PC-3 (cell line): ENCODE results near the gene LRAT. TPM values are rescaled to one million over a fixed set of nuclear protein-coding genes. Genes with fewer than 3 reads are reported as not detected.

Source experiments
- ATAC-seq: fragments of 200-7000 bp; cut with Tn5 transposase; 2 replicates; pipeline ENCODE4 v1.9.1; 2020; ENCODE audit warnings: mild to moderate bottlenecking, moderate library complexity
- Bru-seq: library from RNA; stranded (reverse); fragments of 400-500 nt; gene quantifications from one replicate; lab custom pipeline; 2021; lab: Mats Ljungman, UMichigan
- BruChase-seq, 2 experiments: library from RNA; stranded (reverse); fragments of 400-500 nt; gene quantifications; one replicate each; lab custom pipeline; 2021; lab: Mats Ljungman, UMichigan
- BruUV-seq: library from RNA; stranded (reverse); fragments of 400-500 nt; replicated peaks from 2 replicates; lab custom pipeline; 2021; lab: Mats Ljungman, UMichigan
- CTCF ChIA-PET: fragments of 300-600 bp; sonication (Branson Sonifier 250); formaldehyde crosslinking; loops from one replicate; lab custom pipeline; 2022; ENCODE audit warnings: antibody characterized with exemption; lab: Charles Lee
- POLR2A ChIA-PET: fragments of 300-600 bp; sonication (Branson Sonifier 250); formaldehyde crosslinking; loops from one replicate; lab custom pipeline; 2022; ENCODE audit warnings: antibody characterized with exemption; ENCODE audit not compliant: unreplicated experiment; lab: Charles Lee
- DNase-seq: peaks from one replicate; pipeline ENCODE4 v3.0.0-alpha.2; 2015
- H2AFZ ChIP-seq: fragments of 300-600 bp; sonication (generic); 2 replicates; pipeline ENCODE4 v1.6.0; 2016; ENCODE audit warnings: antibody characterized with exemption, low read length
- H3F3A ChIP-seq: fragments of 300-600 bp; sonication (generic); one replicate; pipeline ENCODE4 v1.6.0; 2017; ENCODE audit warnings: antibody characterized with exemption, low read length, control low read depth, mild to moderate bottlenecking; ENCODE audit not compliant: unreplicated experiment
- H3K27ac ChIP-seq: fragments of 300-600 bp; sonication (generic); 2 replicates; pipeline ENCODE4 v1.5.1; 2016; ENCODE audit warnings: mild to moderate bottlenecking, low read length
- H3K27me3 ChIP-seq: fragments of 300-600 bp; sonication (generic); 2 replicates; pipeline ENCODE4 v1.6.1; 2016; ENCODE audit warnings: low read length, mixed read lengths
- H3K36me3 ChIP-seq: fragments of 300-600 bp; sonication (generic); 2 replicates; pipeline ENCODE4 v1.6.1; 2016; ENCODE audit warnings: low read depth, mixed run types, low read length, mixed read lengths
- H3K4me1 ChIP-seq: fragments of 300-600 bp; sonication (generic); 2 replicates; pipeline ENCODE4 v1.5.1; 2016; ENCODE audit warnings: low read length; ENCODE audit not compliant: insufficient read depth
- H3K4me2 ChIP-seq: fragments of 300-600 bp; sonication (generic); 2 replicates; pipeline ENCODE4 v1.6.0; 2016; ENCODE audit warnings: low read length
- H3K4me3 ChIP-seq: fragments of 300-600 bp; sonication (generic); 2 replicates; pipeline ENCODE4 v1.5.1; 2016; ENCODE audit warnings: mild to moderate bottlenecking, low read length, mixed read lengths
- H3K79me2 ChIP-seq: fragments of 300-600 bp; sonication (generic); 2 replicates; pipeline ENCODE4 v1.6.1; 2017; ENCODE audit warnings: low read length, mixed read lengths
- H3K9ac ChIP-seq: fragments of 300-600 bp; sonication (generic); 2 replicates; pipeline ENCODE4 v1.6.0; 2016; ENCODE audit warnings: mild to moderate bottlenecking, low read length
- H3K9me2 ChIP-seq: fragments of 300-600 bp; sonication (generic); replicated peaks from 2 replicates; pipeline ENCODE4 v1.6.1; 2016; ENCODE audit warnings: mixed run types, low read length, mixed read lengths
- H3K9me3 ChIP-seq: fragments of 300-600 bp; sonication (generic); 2 replicates; pipeline ENCODE4 v1.6.1; 2016; ENCODE audit warnings: low read length, mixed read lengths
- H4K20me1 ChIP-seq: fragments of 300-600 bp; sonication (generic); 2 replicates; pipeline ENCODE4 v1.6.1; 2016; ENCODE audit warnings: low read length, mixed read lengths
- CTCF ChIP-seq: fragments of 300-600 bp; sonication (generic); conservative IDR thresholded peaks from 2 replicates; pipeline ENCODE4 v1.5.1; 2017; ENCODE audit warnings: antibody characterized with exemption, low read depth, mild to moderate bottlenecking, low read length
- EZH2 ChIP-seq: fragments of 300-600 bp; sonication (generic); IDR thresholded peaks from one replicate; pipeline ENCODE4 v1.6.1; 2017; ENCODE audit warnings: antibody characterized with exemption, mild to moderate bottlenecking, low read length; ENCODE audit not compliant: unreplicated experiment
- EZH2phosphoT487 ChIP-seq: fragments of 300-600 bp; sonication (generic); IDR thresholded peaks from 2 replicates; pipeline ENCODE4 v1.6.1; 2018; ENCODE audit warnings: mild to moderate bottlenecking, antibody characterized with exemption, low read length, borderline replicate concordance
- intact Hi-C: fragments of 100-400 bp; cut with micrococcal nuclease; formaldehyde crosslinking; loops from 2 replicates; pipeline ENCODE4 v1.9.0; 2023
- long read RNA-seq: library from polyadenylated mRNA; unstranded; transcript quantifications from one replicate; pipeline ENCODE4 v2.0.0, GENCODE V29; 2021; ENCODE audit not compliant: unreplicated experiment
- total RNA-seq: library from RNA; depleted of rRNA; stranded (reverse); fragments of >200 nt; gene quantifications from 2 replicates; pipeline ENCODE4 v1.2.3, GENCODE V29; 2014; rRNA removed

Gene LRAT
- 0.55 and 0.92 TPM in 2 replicates for total RNA-seq
- Bru-seq, nascent RNA = percentile 30 among the genes with signal in this experiment
- percentile 31 among the genes with signal in this experiment for BruChase-seq, experiment 1, labeled RNA remaining after a 6-hour chase
- percentile 25 among the genes with signal in this experiment for BruChase-seq, experiment 2, labeled RNA remaining after a 2-hour chase
- long read RNA-seq, full-length matches to known transcripts = 1 of 1 reads
- long read RNA-seq, partial matches to known transcripts = 0 of 1 reads
- long read RNA-seq, other reads (novel, unspliced or antisense) = 0 of 1 reads

- no TSS peak for BruUV-seq
- H3K9me3 ChIP-seq = no peaks in the 10 kb centered on the region
- H3K4me2 ChIP-seq = peak within 1 kb of the TSS; percentile 94
- H3K4me3 ChIP-seq = peak within 1 kb of the TSS; percentile 80
- no peaks in the 10 kb centered on the region for H3K9me2 ChIP-seq
- peak within 1 kb of the TSS; percentile 99 for H2AFZ ChIP-seq
- TF ChIP-seq CTCF (peak; percentile 25; the same call in 1 of the 2 replicates), EZH2 (no peak)
- ChIA-PET CTCF (interaction anchor here (0.6 kb wide), 2 partner anchors 57 to 101 kb away, joined by 4 to 18 read pairs; no protein-coding TSS in a partner anchor), POLR2A (interaction anchor here (0.5 to 0.9 kb wide), 2 partner anchors 36 to 61 kb away, joined by 3 to 4 read pairs; no protein-coding TSS in a partner anchor)
- H3K27ac ChIP-seq = no peak within 1 kb of the TSS
- no peaks in the 10 kb centered on the region for H4K20me1 ChIP-seq
- peak within 1 kb of the TSS; percentile 32; the same call in 1 of the 2 replicates for H3K9ac ChIP-seq
- peak; percentile 72 for DNase-seq
- no peaks in the 10 kb centered on the region for H3K79me2 ChIP-seq
- peaks cover 7% of the 10 kb centered on the region for H3K4me1 ChIP-seq
- no peaks in the 10 kb centered on the region for H3F3A ChIP-seq
- peak; percentile 93 for ATAC-seq
- intact Hi-C loops = no loop called here
- H3K27me3 ChIP-seq = no peaks in the 10 kb centered on the region
- no peaks in the 10 kb centered on the region for H3K36me3 ChIP-seq
Observed at GRCh38 chr4:154743683-154744340, at the start of gene LRAT. LRAT (plus strand) TSS chr4:154744000; CDS start chr4:154744327, 327 bp downstream.

GRCh38 chr4:154707877-154708276 is 35.9 kb upstream of the LRAT start:
- TF ChIP-seq CTCF (no peak), EZH2 (no peak), EZH2phosphoT487 (no peak)
- Histone ChIP-seq H2AFZ (no peak overlapping the region), H3K9me3 (no peaks in the 10 kb centered on the region), H3F3A (no peaks in the 10 kb centered on the region), H3K4me1 (peaks cover 11% of the 10 kb centered on the region), H3K4me3 (no peak overlapping the region), H3K27me3 (no peaks in the 10 kb centered on the region), H3K9me2 (no peaks in the 10 kb centered on the region), H3K36me3 (no peaks in the 10 kb centered on the region), H3K27ac (peak overlapping the region; percentile 76), H3K79me2 (no peaks in the 10 kb centered on the region), H4K20me1 (no peaks in the 10 kb centered on the region), H3K4me2 (no peak overlapping the region), H3K9ac (no peak overlapping the region)
- no TSS peak for BruUV-seq
- POLR2A ChIA-PET = interaction anchor here (1.2 kb wide), 1 partner anchor 36 kb away, joined by 3 read pairs; the partner anchor contains the start of gene LRAT
- peak; percentile 86 for DNase-seq
- intact Hi-C loops = loop anchor here (1.0 kb wide), 1 partner anchor 30 kb away; no protein-coding TSS in a partner anchor
- CTCF ChIA-PET = interaction anchor here (1.0 kb wide), 1 partner anchor 21 kb away, joined by 3 read pairs; no protein-coding TSS in a partner anchor
- peak; percentile 99 for ATAC-seq
